ENCODE data around the gene STIM2.
"Not testable (repeated sequence)": the region's sequence is repeated elsewhere in the genome, so short reads cannot be mapped to it uniquely, and the experiment has no call there.

STIM2 gene

DNA sequence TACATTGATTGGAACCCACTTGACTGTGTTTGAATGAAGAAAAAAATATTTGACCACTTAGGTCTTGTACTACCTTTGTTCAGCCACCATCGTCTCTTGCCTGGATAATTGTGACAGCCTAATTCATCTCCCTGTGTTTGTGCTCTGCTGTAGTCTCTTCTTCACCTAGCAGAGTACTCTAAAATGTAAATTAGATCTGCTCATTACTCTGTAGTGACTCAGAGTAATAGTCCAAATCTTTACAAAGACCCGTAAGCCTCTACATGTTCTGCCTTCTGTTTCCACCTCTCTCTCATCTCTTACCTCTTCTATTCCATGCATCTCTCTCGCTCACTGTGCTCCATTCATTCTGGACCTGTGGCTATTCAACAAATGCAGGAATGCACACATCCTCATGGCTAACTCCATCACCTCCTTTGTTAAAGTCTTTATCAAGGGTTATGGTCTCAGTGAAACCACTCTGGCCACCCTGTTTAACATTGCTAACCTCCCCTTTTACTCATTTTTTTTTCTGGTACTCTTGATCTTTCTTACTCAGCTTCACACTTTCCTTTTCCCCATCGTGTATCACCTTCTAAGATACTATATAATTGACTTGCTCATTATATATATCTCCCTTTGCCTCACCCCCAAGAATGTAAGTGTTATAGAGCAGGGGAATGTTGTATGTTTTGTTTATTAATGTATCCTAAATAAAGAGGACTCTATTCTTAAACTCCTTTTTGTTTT, 98.4 kb downstream of the STIM2 start:
- peak; percentile 82 to 91 for ATAC-seq

DNA sequence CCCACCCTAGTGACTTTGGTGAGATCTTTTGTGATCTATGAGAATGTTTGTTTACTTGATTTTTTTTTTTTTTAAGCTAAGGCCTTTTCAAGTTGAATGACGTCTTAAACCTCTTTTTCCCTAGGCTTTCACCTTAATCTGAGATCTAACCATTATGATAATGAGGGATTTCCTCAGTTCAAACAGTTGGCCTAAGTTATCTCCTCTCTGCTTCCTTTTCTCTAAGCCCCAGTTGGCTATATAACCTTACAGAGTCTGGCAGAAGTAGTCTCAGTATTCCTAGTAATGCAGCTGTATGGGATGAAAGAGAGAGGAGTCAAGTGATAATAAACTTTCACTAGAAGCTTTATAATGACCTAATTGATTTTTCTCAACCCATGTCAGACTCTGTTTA, 99.0 kb downstream of the STIM2 start:
- no peak for ATAC-seq

DNA sequence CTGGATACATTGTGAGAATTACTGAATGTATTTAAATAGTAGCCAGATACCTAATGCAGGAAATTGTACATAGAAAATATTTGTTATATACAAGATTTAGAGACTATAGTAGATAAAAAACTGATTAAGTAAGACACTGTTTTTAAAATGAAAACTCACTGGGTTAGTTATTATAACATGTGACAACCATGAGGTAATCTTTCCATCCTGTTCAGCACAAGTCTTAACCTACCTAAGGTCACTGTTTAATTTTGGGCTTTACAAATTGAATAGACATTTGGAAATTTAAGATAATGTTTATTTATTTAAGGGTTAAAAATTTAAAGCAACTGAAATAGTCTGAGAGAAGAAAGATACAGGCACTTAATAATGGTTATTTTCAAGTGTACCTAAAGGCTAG, 102.1 kb downstream of the STIM2 start:
- ATAC-seq: no peak

DNA sequence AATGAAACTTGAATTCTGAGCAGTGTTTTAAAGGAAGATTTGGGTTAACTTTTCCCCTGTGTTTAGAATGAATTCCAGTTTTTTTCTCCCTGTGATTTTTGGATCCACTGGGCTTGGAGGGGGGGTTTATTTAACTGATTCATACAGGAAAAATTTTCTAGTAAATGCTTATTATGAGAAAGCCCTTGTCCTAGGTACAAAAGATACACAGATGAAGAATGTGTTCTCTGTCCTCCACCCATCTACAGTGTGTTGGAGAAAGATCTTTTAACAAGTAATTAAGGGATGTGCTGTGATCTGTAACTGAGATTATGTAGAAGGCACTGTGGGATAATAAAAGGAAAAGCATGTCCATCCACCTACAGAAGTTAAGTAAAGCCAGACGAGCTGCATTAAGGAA, 103.9 kb downstream of the STIM2 start:
- no peak for ATAC-seq

DNA sequence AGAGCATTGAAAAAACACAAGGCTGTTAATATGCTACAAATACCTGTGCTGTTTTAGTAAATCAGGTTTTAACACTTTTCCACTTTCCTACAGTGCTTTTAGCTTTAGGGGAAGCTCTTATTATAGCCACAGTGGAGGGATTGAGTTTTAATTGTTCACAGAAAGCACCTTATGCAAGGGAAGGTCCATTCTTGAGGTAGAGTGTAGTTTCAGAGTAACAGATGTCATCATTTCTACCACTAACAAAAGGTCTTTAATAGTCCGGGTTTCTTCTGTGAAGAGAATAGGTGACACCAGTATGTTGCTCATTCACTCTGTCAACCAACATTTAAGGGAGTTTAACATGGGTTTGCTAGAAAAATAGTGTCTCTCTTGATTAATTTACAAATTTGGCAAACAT, 104.4 kb downstream of the STIM2 start:
- ATAC-seq: no peak

DNA sequence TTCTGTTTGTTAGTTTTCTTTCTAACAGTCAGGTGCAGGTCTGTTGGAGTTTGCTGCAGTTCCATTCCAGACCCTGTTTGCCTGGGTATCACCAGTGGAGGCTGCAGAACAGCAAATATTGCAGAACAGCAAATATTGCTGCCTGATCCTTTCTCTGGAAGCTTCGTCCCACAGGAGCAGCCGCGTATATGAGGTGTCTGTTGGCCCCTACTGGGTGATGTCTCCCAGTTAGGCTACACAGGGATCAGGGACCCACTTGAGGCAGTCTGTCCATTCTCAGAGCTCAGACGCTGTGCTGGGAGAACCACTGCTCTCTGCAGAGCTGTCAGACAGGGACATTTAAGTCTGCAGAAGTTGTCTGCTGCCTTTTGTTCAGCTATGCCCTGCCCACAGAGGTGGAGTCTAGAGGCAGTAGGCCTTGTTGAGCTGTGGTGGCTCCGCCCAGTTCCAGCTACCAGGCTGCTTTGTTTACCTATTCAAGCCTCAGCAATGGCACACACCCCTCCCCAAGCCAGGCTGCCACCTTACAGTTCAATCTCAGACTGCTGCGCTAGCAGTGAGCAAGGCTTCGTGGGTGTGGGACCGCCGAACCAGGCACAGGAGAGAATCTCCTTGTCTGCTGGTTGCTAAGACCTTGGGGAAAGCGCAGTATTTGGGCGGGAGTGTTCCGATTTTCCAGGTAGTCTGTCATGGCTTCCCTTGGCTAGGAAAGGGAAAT, 115.0 kb downstream of the STIM2 start:
- ATAC-seq: not testable (repeated sequence)

DNA sequence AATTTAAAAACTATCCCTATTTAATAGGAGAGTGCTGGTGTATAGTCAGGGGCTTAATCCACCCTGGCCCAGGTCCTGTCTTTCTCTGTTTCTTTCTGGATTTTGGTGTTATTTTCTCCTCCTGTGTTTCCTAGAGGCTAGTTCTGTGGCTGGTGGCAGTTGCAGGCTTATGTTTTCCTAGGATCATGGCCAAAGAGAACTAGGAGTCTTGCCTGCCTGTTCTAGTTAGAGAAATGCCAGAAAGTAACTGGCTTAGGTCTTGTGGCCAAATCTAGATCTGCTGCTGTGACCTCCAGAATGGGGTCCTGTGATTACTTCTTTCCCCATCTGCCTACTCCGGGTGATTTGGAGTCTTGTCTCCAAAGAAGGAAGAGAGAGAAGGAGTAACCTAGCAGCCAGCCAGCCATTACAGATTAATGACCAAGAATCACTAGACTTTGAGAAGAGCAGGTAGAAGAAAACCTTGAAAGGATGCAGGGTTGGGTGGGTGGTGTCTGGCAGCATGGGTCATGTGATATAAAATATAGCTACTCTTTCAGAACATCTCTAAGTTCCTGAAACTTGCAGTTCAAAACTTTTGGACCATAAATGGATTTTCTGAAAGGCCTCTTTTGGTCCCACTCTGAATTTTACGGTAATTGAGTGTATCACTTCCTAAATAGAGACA, 117.9 kb downstream of the STIM2 start:
- no peak for ATAC-seq

DNA sequence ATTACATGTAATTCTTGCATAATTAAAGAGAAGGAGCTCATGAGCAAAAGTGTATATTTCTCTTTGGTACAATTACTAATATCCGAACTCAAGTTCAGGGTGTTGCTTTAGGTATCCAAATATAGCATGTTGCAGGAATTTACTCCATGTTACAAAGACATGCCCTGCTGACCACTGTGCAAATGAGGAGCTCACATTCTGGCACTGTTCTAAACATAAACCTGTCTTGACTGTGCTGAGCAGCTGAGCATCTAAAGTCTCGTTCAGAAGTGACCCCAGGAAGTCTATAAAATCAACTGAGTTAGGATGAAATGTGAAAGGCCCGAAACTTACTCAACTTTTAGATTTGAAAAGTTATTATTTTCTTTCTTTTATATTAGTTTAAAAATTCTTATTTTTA, 124.3 kb downstream of the STIM2 start:
- no peak for ATAC-seq

DNA sequence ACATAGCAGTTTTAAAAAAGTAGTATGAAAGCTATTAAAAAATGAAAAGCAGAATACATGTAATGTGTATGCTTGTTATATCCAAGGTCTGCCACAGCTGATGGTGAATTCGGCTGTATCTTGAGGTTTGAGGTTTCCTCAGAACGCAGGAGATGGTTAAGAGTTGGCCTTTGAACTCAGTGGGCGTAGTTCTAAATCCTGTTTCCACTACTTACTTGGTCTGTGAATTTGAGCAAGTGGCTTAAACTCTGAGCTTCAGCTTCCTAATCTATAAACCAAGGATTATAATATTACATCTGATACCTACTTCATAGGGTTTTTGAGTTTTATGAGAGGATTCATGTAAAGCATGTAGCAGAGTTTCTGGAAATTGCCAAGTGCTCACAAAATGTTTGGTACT, 125.2 kb downstream of the STIM2 start:
- peak; percentile 71 to 80 for ATAC-seq

DNA sequence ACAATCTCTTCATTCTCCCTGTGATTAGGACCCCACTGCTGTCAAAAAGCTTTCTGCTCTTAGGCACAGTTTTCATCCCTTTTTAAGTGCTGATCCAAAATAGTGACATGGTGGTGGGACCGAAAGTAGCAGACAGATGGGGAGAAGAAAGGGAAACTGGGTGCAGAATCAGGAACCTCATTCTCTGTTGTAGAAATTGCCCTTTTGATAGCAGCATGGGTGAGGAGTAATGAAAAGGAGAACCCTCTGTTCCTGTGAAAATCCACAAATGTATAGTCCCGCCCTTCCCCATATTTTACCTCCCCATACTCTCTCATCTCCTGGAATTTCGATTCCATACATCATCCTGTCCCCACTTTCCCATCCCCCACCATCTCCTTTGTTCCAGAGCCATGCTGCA, 126.5 kb downstream of the STIM2 start:
- no peak for ATAC-seq

DNA sequence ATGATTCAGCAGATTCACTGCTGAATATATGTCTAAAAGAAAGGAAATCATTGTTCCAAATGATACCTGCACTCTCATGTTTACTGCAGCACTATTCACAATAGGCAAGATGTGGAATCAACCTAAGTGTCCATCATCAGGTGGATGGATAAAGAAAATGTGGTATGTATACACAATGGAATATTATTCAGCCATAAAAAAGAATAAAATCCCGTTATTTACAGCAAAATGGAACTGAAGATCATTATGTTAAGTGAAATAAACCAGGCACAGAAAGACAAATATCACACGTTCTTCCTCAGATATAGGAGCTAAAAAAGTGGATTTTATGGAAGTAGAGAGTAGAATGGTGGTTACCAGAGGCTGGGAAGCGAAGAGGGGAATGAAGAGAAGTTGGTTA, 130.4 kb downstream of the STIM2 start:
- no peak for ATAC-seq

DNA sequence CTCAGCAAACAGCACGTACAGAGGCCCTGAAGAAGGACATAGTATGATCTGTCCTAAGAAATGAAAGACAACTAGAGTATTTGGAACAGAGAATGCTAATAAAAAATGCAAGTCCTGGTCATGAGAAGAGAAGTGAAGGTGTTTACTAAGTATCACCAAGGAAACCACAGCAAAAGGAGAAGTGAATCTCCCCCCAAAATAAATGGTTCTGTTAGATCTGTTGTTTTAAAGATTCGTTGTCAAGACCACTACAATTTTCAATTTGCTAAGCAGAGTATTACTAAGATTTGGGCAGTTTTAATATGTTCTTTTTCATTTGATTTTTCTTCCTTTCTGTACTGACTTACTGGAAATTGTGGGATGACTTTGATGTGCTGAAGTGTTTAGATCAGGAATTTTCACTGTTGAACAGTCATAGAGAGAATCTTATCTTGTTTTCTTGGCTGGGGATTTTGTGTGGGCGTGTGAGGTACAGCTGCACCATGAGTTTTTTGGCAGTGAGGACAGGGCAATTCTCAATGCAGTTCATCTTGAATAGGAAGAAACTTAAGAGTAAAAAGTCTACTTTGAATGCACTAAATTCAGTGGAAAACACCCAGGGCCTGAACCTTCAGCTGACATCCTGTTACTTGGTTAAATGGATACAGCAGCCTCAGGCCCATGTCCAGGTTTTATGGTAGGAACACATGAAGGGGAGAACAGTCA, 132.2 kb downstream of the STIM2 start:
- peak; percentile 32 to 55 for ATAC-seq

DNA sequence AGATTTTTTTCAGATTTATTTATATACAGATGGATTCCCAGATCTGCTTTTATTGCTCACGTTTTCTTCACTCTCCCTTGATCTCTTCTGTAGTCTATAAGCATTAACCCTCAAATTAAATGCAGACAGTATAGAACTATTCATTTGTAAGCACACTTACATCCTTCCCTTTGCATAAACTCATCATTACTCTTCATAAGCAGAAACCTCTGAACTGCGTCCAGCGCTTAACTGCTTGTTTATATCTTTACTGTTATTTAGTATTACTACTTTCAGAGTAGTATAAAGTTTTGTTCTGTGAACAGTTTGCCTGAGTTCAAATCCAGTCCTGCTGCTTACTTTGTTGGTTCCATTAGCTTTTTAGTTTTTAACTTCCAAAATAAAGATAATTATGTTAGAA, 132.9 kb downstream of the STIM2 start:
- no peak for ATAC-seq

DNA sequence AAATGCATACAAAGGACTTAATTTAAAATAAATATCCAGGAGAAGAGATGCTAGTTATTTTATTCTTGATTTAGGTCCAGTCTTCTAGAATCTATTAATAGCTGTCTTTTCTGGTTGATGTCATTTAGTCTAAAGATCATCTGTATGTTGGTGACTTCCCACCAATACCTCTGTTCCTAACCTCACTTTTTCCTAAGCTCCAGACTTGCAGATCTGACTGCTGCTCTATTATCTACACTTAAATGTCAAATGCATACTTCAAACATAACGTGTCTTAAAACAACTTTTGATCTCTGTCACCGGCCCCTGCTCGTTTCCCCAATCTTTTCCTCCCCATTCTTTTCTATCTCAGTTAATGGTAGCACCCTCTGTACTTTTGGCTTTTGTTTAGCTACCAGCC, 133.3 kb downstream of the STIM2 start:
- peak; percentile 13 to 25 for ATAC-seq

DNA sequence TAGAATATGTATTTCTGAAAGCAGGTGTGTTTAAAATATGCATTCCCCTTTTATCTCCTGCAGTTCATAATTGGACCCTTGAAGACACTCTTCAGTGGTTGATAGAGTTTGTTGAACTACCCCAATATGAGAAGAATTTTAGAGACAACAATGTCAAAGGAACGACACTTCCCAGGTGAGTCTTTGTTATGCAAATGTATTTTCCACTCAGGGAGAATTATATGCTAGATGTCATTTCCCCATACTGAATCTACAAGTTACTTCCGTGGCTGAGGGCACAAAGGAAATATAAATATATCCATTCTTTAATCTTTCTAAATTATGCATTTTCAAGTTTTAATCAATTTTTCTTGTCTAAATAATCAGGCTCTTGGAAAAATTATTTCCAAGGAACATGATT, 134.7 kb downstream of the STIM2 start:
- ATAC-seq: no peak

DNA sequence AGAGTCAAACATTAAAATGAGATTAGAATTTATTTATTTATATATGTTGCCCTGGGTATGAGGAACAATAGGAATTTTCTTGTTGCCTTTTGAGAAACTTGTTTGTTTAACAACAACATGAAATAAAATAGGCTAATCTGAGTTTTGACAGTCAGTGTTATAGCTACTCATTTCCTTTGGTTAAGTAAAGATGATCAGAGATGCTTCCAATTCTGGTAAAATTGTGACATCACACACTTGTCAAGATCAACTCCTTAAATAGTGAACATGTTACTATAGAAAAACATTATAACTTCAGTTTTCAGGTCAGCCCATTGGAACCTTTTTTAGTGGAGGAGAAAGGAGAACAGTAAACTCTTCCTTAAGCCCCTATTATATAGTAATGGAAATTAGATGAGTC, 136.1 kb downstream of the STIM2 start:
- ATAC-seq: no peak

DNA sequence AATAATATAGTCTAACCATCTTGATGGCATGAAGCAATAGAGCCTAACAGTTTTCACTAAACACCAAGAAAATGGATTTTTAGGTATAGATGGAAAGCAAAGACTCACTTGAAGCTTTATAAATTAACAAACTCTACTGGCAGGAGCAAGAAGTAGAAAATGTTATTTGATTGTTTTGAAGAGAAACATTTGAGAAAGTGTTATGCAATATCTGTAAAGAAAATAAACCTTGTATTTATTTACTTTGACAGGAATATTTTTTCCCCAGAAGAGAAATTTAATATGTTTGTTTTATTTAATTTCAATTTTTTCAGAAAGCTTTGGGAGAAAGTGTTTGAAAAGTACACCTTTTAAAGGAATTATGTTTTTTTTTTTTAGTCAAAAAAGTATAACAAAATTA, 139.0 kb downstream of the STIM2 start:
- ATAC-seq: no peak

DNA sequence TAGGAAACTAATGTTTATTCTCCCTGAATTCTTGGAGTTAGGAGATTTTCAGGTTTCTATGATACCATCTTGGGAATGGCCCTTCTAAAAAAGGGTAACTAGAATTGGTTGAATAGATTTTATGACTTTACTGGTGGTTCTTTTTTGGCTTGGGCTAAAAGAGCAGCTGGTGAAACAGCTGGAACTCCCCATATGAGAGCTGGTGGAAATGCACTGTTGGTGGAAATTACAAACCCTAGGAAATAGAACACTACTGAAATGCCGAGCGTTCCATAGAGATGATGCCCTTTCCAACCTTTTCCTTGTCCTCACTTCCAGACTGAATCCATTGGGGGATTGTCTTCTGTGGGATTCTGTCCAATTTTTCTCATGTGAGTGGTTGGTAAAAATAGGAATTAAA, 139.5 kb downstream of the STIM2 start:
- ATAC-seq: no peak

DNA sequence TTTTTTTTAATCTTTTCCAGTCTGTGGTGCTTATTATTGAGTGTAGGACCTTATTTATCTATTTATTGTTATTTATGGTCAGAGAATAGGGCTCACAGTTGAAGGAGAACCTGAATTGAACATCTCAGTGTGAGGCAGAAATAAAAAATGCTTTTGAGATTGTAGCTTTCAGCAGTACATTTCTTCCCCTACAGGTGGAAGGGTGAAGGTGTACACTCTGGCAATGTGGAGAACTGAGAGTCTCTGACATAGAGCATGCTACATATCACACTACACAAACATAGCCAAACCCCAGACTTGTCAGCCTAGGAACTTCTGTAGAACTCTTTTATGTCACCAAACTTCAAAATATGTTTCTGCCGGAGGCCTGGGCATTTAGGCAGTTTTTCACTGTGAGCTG, 140.2 kb downstream of the STIM2 start:
- ATAC-seq: peak in 1 of 2 donors; percentile 14

DNA sequence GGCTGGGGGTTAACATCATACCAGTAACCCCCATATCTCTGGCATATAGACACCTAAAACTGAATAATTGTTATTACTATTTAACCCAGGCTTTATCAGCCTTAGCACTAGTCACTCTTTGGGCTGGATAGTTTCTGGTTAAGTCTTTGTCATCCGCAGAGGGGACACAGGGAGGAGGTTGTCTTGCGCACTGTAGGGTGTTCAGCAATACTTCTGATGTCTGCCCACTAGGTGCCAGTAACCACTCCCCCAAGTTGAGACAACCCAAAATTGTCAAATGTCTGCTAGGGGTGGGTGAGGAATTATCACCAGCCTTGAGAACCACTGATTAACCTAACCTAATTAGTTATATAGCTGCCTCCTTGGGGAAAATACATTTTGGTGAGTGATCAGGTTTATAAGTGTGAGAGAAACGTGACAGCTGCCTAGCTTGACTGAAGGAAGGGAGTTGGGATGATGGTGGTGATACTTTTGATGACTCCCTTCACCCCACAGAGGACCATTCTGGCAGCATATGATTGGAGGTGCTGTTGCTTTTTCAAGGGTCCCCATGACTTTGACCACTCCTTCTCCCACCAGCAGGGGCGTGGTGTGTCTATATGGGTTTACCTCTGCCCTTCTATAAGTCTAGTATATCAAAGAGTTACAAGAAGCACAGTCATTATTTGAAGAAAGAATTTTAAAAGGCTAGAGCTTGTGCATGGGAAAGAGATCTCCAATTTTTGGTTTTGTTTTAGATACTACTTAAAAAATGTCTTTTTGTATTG, 140.9 kb downstream of the STIM2 start:
- no peak for ATAC-seq

DNA sequence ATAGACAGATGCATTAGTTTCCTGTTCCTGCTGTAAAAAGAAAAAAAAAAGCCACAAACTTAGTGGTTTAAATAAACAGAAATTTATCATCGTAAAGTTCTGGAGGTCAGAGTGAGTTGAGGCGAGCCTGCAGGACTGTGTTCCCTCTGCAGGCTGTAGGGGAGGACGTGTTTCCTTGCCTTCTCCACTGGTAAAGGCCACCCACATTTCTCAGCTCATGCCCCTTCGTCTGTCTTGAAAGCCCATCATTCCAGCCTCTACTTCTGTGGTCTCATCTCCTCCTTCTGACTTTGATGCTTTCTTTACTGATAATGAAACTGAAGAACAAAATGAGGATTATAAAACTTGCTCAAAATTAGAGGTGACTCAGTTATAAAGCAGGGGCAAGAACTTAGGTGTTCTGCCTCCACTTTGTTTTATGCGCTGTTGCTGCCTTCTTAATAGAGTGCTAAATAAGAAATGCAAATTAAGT, 143.0 kb downstream of the STIM2 start:
- peak; percentile 92 to 94 for ATAC-seq

DNA sequence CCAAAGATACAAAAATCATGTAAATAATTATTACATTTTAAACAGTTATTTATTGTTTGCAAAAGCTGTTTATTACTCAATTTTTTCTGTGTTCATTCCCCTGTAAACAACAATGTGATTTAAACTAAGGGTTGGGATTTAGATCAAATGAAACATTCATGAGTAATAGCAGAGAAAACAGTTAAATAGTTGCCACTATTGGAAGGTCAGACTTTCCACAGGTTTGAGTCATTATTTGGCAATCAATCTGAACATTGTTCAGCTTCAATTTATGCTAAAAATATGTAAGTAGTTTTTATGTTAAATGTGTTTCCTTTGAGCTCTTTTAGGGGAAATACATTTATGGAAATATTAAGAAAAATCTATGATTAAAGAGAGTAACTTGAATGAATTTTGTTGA, 144.9 kb downstream of the STIM2 start:
- no peak for ATAC-seq
